ELR (cell line): ENCODE data around the gene SLC5A11.
A peak's percentile ranks its signal among the peaks of the same experiment; 100 is the strongest.
"Not testable (repeated sequence)": the region's sequence is repeated elsewhere in the genome, so short reads cannot be mapped to it uniquely, and the experiment has no call there.

Experiments used
- DNase-seq: peaks from one replicate; pipeline ENCODE4 v3.0.0-alpha.2; 2015; ENCODE audit warnings: low read depth

Gene SLC5A11

GRCh38 chr16:24861461-24861860 lies 15.7 kb downstream of the SLC5A11 start:
- DNase-seq: no peak

- no peak for DNase-seq
These were observed 18.0 kb downstream of the SLC5A11 start for GRCh38 chr16:24863582-24864437.

- DNase-seq: no peak
These were observed 23.3 kb downstream of the SLC5A11 start for GRCh38 chr16:24869033-24869432.

- DNase-seq: no peak
These were observed 26.1 kb downstream of the SLC5A11 start for GRCh38 chr16:24871891-24872290.

- no peak for DNase-seq
These were observed 27.3 kb downstream of the SLC5A11 start for GRCh38 chr16:24873028-24873427.

GRCh38 chr16:24875466-24875865 lies 29.7 kb downstream of the SLC5A11 start:
- no peak for DNase-seq

- DNase-seq: no peak
These were observed 30.5 kb downstream of the SLC5A11 start for GRCh38 chr16:24876231-24876630.

- no peak for DNase-seq
These were observed 33.9 kb downstream of the SLC5A11 start for GRCh38 chr16:24879684-24880083.

- DNase-seq: no peak
These were observed 38.0 kb downstream of the SLC5A11 start for GRCh38 chr16:24883714-24884151.

- no peak for DNase-seq
These were observed 41.7 kb downstream of the SLC5A11 start for GRCh38 chr16:24887472-24887871.

GRCh38 chr16:24890746-24891145 lies 45.0 kb downstream of the SLC5A11 start:
- DNase-seq: no peak

GRCh38 chr16:24896439-24896838 lies 50.7 kb downstream of the SLC5A11 start:
- DNase-seq: no peak

GRCh38 chr16:24897522-24897921 lies 51.8 kb downstream of the SLC5A11 start:
- DNase-seq: not testable (repeated sequence)

GRCh38 chr16:24900230-24900629 lies 54.5 kb downstream of the SLC5A11 start:
- DNase-seq: no peak

- peak; percentile 53 for DNase-seq
These were observed 60.5 kb downstream of the SLC5A11 start for GRCh38 chr16:24906199-24906808.

GRCh38 chr16:24906901-24907300 lies 61.1 kb downstream of the SLC5A11 start:
- no peak for DNase-seq

GRCh38 chr16:24908716-24909115 lies 63.0 kb downstream of the SLC5A11 start:
- DNase-seq: no peak

- no peak for DNase-seq
These were observed 64.1 kb downstream of the SLC5A11 start for GRCh38 chr16:24909856-24910255.

GRCh38 chr16:24915019-24915418 lies 69.3 kb downstream of the SLC5A11 start:
- no peak for DNase-seq

GRCh38 chr16:24915576-24915975 lies 69.8 kb downstream of the SLC5A11 start:
- no peak for DNase-seq

- DNase-seq: no peak
These were observed 71.5 kb downstream of the SLC5A11 start for GRCh38 chr16:24917236-24917635.

GRCh38 chr16:24917891-24918290 lies 72.1 kb downstream of the SLC5A11 start:
- no peak for DNase-seq

- DNase-seq: no peak
These were observed 72.9 kb downstream of the SLC5A11 start for GRCh38 chr16:24918641-24919040.

GRCh38 chr16:24919536-24919935 lies 73.8 kb downstream of the SLC5A11 start:
- DNase-seq: no peak
